HepG2 (cell line): ENCODE results near the gene SNPH.

Experiments used
- EP300 ChIP-seq, 3 experiments: sonication (generic) in 1 of 3; formaldehyde crosslinking in 1 of 3; IDR thresholded peaks; 2 replicates each; pipeline versions ENCODE4 v1.5.1 to v1.6.1; 2011 to 2020; ENCODE audit warnings: low read depth in 2 of 3, low read length in 2 of 3, borderline replicate concordance in 1 of 3, improper control_type of control experiment in 1 of 3, mild to moderate bottlenecking in 1 of 3, missing genetic modification reagents in 1 of 3, moderate library complexity in 1 of 3
- ESRRA ChIP-seq: sonication (generic); formaldehyde crosslinking; IDR thresholded peaks from 2 replicates; pipeline ENCODE4 v1.5.1; 2020; ENCODE audit warnings: mild to moderate bottlenecking, low read depth, missing genetic modification reagents
- GATA4 ChIP-seq: sonication (generic); IDR thresholded peaks from 2 replicates; pipeline ENCODE4 v1.6.1; 2016; ENCODE audit warnings: antibody characterized with exemption, low read depth, borderline replicate concordance
- RFX5 ChIP-seq: IDR thresholded peaks from 2 replicates; pipeline ENCODE4 v1.6.1; 2011; ENCODE audit warnings: low read depth, low read length, improper control_type of control experiment
- SMAD3 ChIP-seq: sonication (generic); formaldehyde crosslinking; IDR thresholded peaks from 2 replicates; pipeline ENCODE4 v1.4.0; 2020; ENCODE audit warnings: missing genetic modification reagents
- TF ChIP-seq, protein P1 (sequence below): sonication (generic); formaldehyde crosslinking; IDR thresholded peaks from 2 replicates; pipeline ENCODE4 v1.4.0; 2020; ENCODE audit warnings: missing genetic modification reagents

- TF ChIP-seq EP300 (IDR thresholded peaks at IDR 0.05; ENCODE audit: low read depth in 2 of 2, low read length in 2 of 2) (no peak), EP300 (CRISPR knock-in tag; IDR thresholded peaks at IDR 0.05; ENCODE audit: borderline replicate concordance) (no peak), RFX5 (no peak), SMAD3 (CRISPR knock-in tag) (no peak), ESRRA (no peak), GATA4 (no peak)
- TF ChIP-seq, protein P1, sequence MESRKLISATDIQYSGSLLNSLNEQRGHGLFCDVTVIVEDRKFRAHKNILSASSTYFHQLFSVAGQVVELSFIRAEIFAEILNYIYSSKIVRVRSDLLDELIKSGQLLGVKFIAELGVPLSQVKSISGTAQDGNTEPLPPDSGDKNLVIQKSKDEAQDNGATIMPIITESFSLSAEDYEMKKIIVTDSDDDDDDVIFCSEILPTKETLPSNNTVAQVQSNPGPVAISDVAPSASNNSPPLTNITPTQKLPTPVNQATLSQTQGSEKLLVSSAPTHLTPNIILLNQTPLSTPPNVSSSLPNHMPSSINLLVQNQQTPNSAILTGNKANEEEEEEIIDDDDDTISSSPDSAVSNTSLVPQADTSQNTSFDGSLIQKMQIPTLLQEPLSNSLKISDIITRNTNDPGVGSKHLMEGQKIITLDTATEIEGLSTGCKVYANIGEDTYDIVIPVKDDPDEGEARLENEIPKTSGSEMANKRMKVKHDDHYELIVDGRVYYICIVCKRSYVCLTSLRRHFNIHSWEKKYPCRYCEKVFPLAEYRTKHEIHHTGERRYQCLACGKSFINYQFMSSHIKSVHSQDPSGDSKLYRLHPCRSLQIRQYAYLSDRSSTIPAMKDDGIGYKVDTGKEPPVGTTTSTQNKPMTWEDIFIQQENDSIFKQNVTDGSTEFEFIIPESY (CRISPR knock-in tag): no peak; the same call in 1 of the 2 replicates
Observed at GRCh38 chr20:1313236-1313964, 47.3 kb downstream of the SNPH start.
